K562 (cell line): ENCODE data around the gene PLD5.

Source experiments
- CBX8 ChIP-seq: fragments of 200-600 bp; sonication (generic); IDR thresholded peaks from 2 replicates; pipeline ENCODE4 v1.6.1; 2012; ENCODE audit warnings: borderline replicate concordance, mixed run types, low read depth, mild to moderate bottlenecking, moderate library complexity, mixed read lengths, low read length, control low read depth, inconsistent platforms; ENCODE audit not compliant: poor library complexity, severe bottlenecking; ENCODE audit errors: extremely low read depth
- CTCF ChIP-seq, 3 experiments: IDR thresholded peaks in 2 of 3; conservative IDR thresholded peaks in 1 of 3; 2 replicates each; pipeline ENCODE4 v1.5.1; 2011 to 2012; ENCODE audit warnings: low read length in 3 of 3, mild to moderate bottlenecking in 3 of 3, control low read depth in 2 of 3, improper control_type of control experiment in 1 of 3, inconsistent platforms in 1 of 3, low read depth in 1 of 3, mixed read lengths in 1 of 3, moderate library complexity in 1 of 3; ENCODE audit not compliant: insufficient read depth in 2 of 3
- EZH2 ChIP-seq: IDR thresholded peaks from 2 replicates; pipeline ENCODE4 v1.6.1; 2012; ENCODE audit warnings: low read depth, mild to moderate bottlenecking, inconsistent platforms, low read length, borderline replicate concordance
- FOXK1 ChIP-seq: sonication (generic); formaldehyde crosslinking; IDR thresholded peaks from 2 replicates; pipeline ENCODE4 v1.8.0; 2022; ENCODE audit warnings: missing genetic modification reagents, mild to moderate bottlenecking, borderline replicate concordance
- MTA2 ChIP-seq: fragments of 450-650 bp; IDR thresholded peaks from 2 replicates; pipeline ENCODE4 v1.6.1; 2016; ENCODE audit warnings: low read depth
- POLR2AphosphoS5 ChIP-seq: IDR thresholded peaks from 2 replicates; pipeline ENCODE4 v1.6.1; 2011; ENCODE audit warnings: mild to moderate bottlenecking, low read depth, low read length, moderate library complexity; ENCODE audit not compliant: control insufficient read depth, insufficient read depth
- RBBP5 ChIP-seq: fragments of 200-600 bp; sonication (generic); IDR thresholded peaks from 2 replicates; pipeline ENCODE4 v1.6.1; 2012; ENCODE audit warnings: borderline replicate concordance, mild to moderate bottlenecking, low read length, control low read depth, inconsistent platforms; ENCODE audit not compliant: insufficient read depth, poor library complexity, severe bottlenecking
- SMAD3 ChIP-seq: fragments of 450-650 bp; formaldehyde crosslinking; conservative IDR thresholded peaks from 2 replicates; pipeline ENCODE4 v1.4.0; 2020; ENCODE audit warnings: mild to moderate bottlenecking
- TBP ChIP-seq: optimal IDR thresholded peaks from 2 replicates; pipeline ENCODE3; 2011; ENCODE audit warnings: low read depth, low read length, improper control_type of control experiment
- ZBTB7A ChIP-seq: IDR thresholded peaks from 2 replicates; pipeline ENCODE4 v1.6.1; 2011; ENCODE audit warnings: low read depth, mild to moderate bottlenecking, low read length, moderate library complexity, borderline replicate concordance; ENCODE audit not compliant: control insufficient read depth
- ZNF274 ChIP-seq: IDR thresholded peaks from 2 replicates; pipeline ENCODE4 v1.6.1; 2011; ENCODE audit warnings: low read depth, mild to moderate bottlenecking, low read length, moderate library complexity, borderline replicate concordance

GRCh38 chr1:242398351-242398750 is 126.1 kb downstream of the PLD5 start:
- TF ChIP-seq ZBTB7A (no peak), EZH2 (no peak), MTA2 (no peak), CTCF (IDR thresholded peaks at IDR 0.05 in 2 of 3, conservative IDR thresholded peaks at IDR 0.05 in 1 of 3; ENCODE audit: insufficient read depth in 2 of 3, low read depth in 1 of 3, low read length in 3 of 3) (no peak), TBP (no peak), POLR2AphosphoS5 (no peak), ZNF274 (no peak), SMAD3 (CRISPR knock-in tag) (no peak), FOXK1 (CRISPR knock-in tag) (no peak), RBBP5 (no peak), CBX8 (no peak)
